Smooth muscle cell (in vitro differentiated cells): ENCODE measurements around the gene HLA-B. TPM values are rescaled to one million over a fixed set of nuclear protein-coding genes. Genes with fewer than 3 reads are reported as not detected.

Source experiments
- DNase-seq: peaks from one replicate; lab custom pipeline; 2025; ENCODE audit not compliant: unreplicated experiment; lab: John Stamatoyannopoulos, UW
- H2AFZ ChIP-seq: fragments of 200-600 bp; sonication (generic); 2 replicates; pipeline ENCODE4 v1.6.0; 2016; ENCODE audit warnings: antibody characterized with exemption, low read depth, mild to moderate bottlenecking
- H3F3A ChIP-seq: fragments of 200-600 bp; sonication (generic); 2 replicates; pipeline ENCODE4 v1.6.0; 2017; ENCODE audit warnings: antibody characterized with exemption, low read depth
- H3K27ac ChIP-seq: fragments of 200-600 bp; sonication (generic); 2 replicates; pipeline ENCODE4 v1.5.1; 2016; ENCODE audit warnings: low read depth, mild to moderate bottlenecking
- H3K27me3 ChIP-seq: fragments of 200-600 bp; sonication (generic); 2 replicates; pipeline ENCODE4 v1.6.1; 2016; ENCODE audit warnings: low read depth, mild to moderate bottlenecking
- H3K36me3 ChIP-seq: fragments of 200-600 bp; sonication (generic); 2 replicates; pipeline ENCODE4 v1.5.1; 2016; ENCODE audit warnings: low read depth
- H3K4me1 ChIP-seq: fragments of 200-600 bp; sonication (generic); 2 replicates; pipeline ENCODE4 v1.5.1; 2016; ENCODE audit warnings: low read depth
- H3K4me2 ChIP-seq: fragments of 200-600 bp; sonication (generic); 2 replicates; pipeline ENCODE4 v1.6.0; 2016; ENCODE audit warnings: mild to moderate bottlenecking
- H3K4me3 ChIP-seq: fragments of 200-600 bp; sonication (generic); 2 replicates; pipeline ENCODE4 v1.5.1; 2016; ENCODE audit warnings: mild to moderate bottlenecking
- H3K79me2 ChIP-seq: fragments of 200-600 bp; sonication (generic); 2 replicates; pipeline ENCODE4 v1.6.0; 2016; ENCODE audit warnings: low read depth, mild to moderate bottlenecking
- H3K9ac ChIP-seq: fragments of 200-600 bp; sonication (generic); 2 replicates; pipeline ENCODE4 v1.6.0; 2016; ENCODE audit warnings: low read depth
- H3K9me3 ChIP-seq: fragments of 200-600 bp; sonication (generic); replicated peaks from 2 replicates; pipeline ENCODE4 v1.5.1; 2016; ENCODE audit warnings: low read depth
- H4K20me1 ChIP-seq: fragments of 200-600 bp; sonication (generic); 2 replicates; pipeline ENCODE4 v1.6.0; 2016; ENCODE audit warnings: low read depth
- WGBS: methylation state at CpG from one replicate; pipeline ENCODE4 v1.1.7; 2016; ENCODE audit warnings: low lambda C conversion rate; 5-methylcytosine and 5-hydroxymethylcytosine counted together
- polyA plus RNA-seq: library from polyadenylated mRNA; unstranded; fragments of >200 nt; fragmentation: Nextera tagmentation; extraction: Ambion mirVana; gene quantifications from 2 replicates; pipeline ENCODE4 v1.2.1, GENCODE V29; 2016
- total RNA-seq: library from RNA; depleted of rRNA; stranded (reverse); fragments of >200 nt; gene quantifications from 2 replicates; pipeline ENCODE4 v1.2.3, GENCODE V29; 2014
- TF ChIP-seq, protein P1 (sequence below): fragments of 200-600 bp; sonication (generic); IDR thresholded peaks from 2 replicates; pipeline ENCODE4 v1.5.1; 2017; ENCODE audit warnings: borderline replicate concordance, mild to moderate bottlenecking, antibody characterized with exemption; ENCODE audit not compliant: insufficient read depth, poor library complexity, severe bottlenecking

The HLA-B gene
- total and polyA plus RNA-seq, 2 experiments from 2014 or later = 646 to 2,794 TPM

- Histone ChIP-seq H3K36me3 (no peaks in the 10 kb centered on the region), H3K27ac (no peak overlapping the region), H3K4me1 (no peaks in the 10 kb centered on the region), H3K79me2 (no peaks in the 10 kb centered on the region), H3K4me3 (no peak overlapping the region), H2AFZ (no peak overlapping the region), H3K4me2 (no peak overlapping the region), H4K20me1 (peaks cover 10% of the 10 kb centered on the region), H3K27me3 (peaks cover 8% of the 10 kb centered on the region), H3K9ac (no peak overlapping the region), H3F3A (no peaks in the 10 kb centered on the region), H3K9me3 (no peaks in the 10 kb centered on the region)
- WGBS = 51% methylated on average over 8 of the region's 8 CpGs
- TF ChIP-seq, protein P1, sequence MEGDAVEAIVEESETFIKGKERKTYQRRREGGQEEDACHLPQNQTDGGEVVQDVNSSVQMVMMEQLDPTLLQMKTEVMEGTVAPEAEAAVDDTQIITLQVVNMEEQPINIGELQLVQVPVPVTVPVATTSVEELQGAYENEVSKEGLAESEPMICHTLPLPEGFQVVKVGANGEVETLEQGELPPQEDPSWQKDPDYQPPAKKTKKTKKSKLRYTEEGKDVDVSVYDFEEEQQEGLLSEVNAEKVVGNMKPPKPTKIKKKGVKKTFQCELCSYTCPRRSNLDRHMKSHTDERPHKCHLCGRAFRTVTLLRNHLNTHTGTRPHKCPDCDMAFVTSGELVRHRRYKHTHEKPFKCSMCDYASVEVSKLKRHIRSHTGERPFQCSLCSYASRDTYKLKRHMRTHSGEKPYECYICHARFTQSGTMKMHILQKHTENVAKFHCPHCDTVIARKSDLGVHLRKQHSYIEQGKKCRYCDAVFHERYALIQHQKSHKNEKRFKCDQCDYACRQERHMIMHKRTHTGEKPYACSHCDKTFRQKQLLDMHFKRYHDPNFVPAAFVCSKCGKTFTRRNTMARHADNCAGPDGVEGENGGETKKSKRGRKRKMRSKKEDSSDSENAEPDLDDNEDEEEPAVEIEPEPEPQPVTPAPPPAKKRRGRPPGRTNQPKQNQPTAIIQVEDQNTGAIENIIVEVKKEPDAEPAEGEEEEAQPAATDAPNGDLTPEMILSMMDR = no peak
- DNase-seq = no peak
Observed at GRCh38 chr6:31352310-31352682, 4.7 kb downstream of the HLA-B start.

- no peak overlapping the region for H3K4me2 ChIP-seq
Observed at GRCh38 chr6:31351401-31352309, 5.3 kb downstream of the HLA-B start.

DNA sequence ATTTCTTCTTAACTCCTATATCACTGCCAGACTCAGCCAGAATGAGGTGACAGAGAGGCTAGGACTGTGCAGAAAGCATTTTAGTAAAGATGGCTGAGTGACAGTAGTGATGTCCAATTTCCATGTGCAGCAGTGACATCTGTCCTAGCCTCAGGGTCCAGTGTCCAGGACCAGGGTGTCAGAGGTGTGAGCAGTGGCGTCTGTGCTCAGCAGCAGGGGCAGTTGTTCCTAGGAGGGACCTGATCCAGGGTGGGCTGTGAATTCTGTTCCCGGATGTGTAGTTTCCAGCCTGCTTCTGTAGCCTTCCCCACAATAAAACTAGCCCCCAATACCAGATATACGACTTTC is 6.0 kb downstream of the HLA-B start:
- 0% methylated on average over 3 of the region's 3 CpGs for WGBS
- Histone ChIP-seq H3K36me3 (no peaks in the 10 kb centered on the region), H3K4me1 (no peaks in the 10 kb centered on the region), H2AFZ (no peak overlapping the region), H3F3A (no peaks in the 10 kb centered on the region), H3K9me3 (no peaks in the 10 kb centered on the region), H3K27ac (no peak overlapping the region), H3K4me2 (no peak overlapping the region), H3K79me2 (no peaks in the 10 kb centered on the region), H3K4me3 (no peak overlapping the region), H3K9ac (no peak overlapping the region), H4K20me1 (peaks cover 10% of the 10 kb centered on the region), H3K27me3 (peaks cover 8% of the 10 kb centered on the region)
- no peak for DNase-seq
- TF ChIP-seq, protein P1 = no peak

More at GRCh38 chr6:31351401-31352309, 5.3 kb downstream of the HLA-B start:
- Histone ChIP-seq H3K27me3 (peaks cover 8% of the 10 kb centered on the region), H3K36me3 (no peaks in the 10 kb centered on the region), H2AFZ (no peak overlapping the region), H3F3A (no peaks in the 10 kb centered on the region), H3K9me3 (no peaks in the 10 kb centered on the region), H3K4me3 (no peak overlapping the region), H3K9ac (no peak overlapping the region), H3K27ac (no peak overlapping the region), H3K4me1 (no peaks in the 10 kb centered on the region), H3K79me2 (no peaks in the 10 kb centered on the region), H4K20me1 (peaks cover 10% of the 10 kb centered on the region)
- 40% methylated on average over 8 of the region's 8 CpGs for WGBS
- DNase-seq = no peak
- TF ChIP-seq, protein P1 = no peak
